Ishikawa (cell line): ENCODE measurements around the gene TBC1D14.

Experiments
- CEBPB ChIP-seq: IDR thresholded peaks from 2 replicates; pipeline ENCODE4 v1.6.1; 2012
- CREB1 ChIP-seq: IDR thresholded peaks from 2 replicates; pipeline ENCODE4 v1.6.1; 2012; ENCODE audit warnings: low read depth
- EGR1 ChIP-seq: IDR thresholded peaks from 2 replicates; pipeline ENCODE4 v1.6.1; 2012
- EP300 ChIP-seq: IDR thresholded peaks from 2 replicates; pipeline ENCODE4 v1.6.1; 2012; ENCODE audit warnings: borderline replicate concordance
- FOXM1 ChIP-seq: IDR thresholded peaks from 2 replicates; pipeline ENCODE4 v1.6.1; 2012; ENCODE audit warnings: low read depth, borderline replicate concordance
- NFIC ChIP-seq: IDR thresholded peaks from 2 replicates; pipeline ENCODE4 v1.6.1; 2012
- RAD21 ChIP-seq: IDR thresholded peaks from 2 replicates; pipeline ENCODE4 v1.6.1; 2012; ENCODE audit warnings: low read depth
- TAF1 ChIP-seq: IDR thresholded peaks from 2 replicates; pipeline ENCODE4 v1.6.1; 2012; ENCODE audit warnings: low read depth, mild to moderate bottlenecking
- TCF12 ChIP-seq: IDR thresholded peaks from 2 replicates; pipeline ENCODE4 v1.6.1; 2012; ENCODE audit warnings: low read depth
- TEAD4 ChIP-seq: IDR thresholded peaks from 2 replicates; pipeline ENCODE4 v1.6.1; 2012
- YY1 ChIP-seq: IDR thresholded peaks from 2 replicates; pipeline ENCODE4 v1.6.1; 2012; ENCODE audit warnings: low read depth
- ZBTB7A ChIP-seq: IDR thresholded peaks from 2 replicates; pipeline ENCODE4 v1.6.1; 2012; ENCODE audit warnings: low read depth
- TF ChIP-seq, protein P1 (sequence below): IDR thresholded peaks from 2 replicates; pipeline ENCODE4 v1.6.1; 2012; ENCODE audit warnings: low read depth, mild to moderate bottlenecking
- TF ChIP-seq, protein P2 (sequence below): IDR thresholded peaks from 2 replicates; pipeline ENCODE4 v1.6.1; 2012
- TF ChIP-seq, protein P3 (sequence below): IDR thresholded peaks from 2 replicates; pipeline ENCODE4 v1.6.1; 2012

The TBC1D14 gene

DNA sequence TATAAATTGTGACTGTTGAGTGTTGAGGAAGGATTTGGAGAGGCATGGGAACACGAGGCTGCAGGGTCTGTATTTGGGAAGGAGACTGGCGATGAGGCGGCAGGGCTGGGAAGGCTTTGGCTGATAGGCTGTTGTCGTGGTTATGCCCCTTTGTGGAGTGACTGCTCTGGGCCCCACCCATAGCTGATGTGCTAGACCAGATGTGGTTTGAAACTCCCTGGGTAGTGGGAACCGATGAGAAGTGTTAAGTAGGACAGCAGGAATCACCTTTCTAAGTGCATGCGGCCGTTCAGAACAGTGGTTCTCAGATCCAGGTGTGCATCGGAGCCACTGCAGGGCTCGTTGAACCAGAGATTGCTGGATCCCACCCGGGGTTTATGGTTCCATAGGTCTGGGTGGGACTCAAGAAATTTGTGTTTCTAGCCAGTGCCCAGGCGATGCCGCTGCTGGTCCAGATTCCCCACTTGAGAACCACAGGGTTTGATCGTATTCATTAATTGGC lies 42.3 kb downstream of the TBC1D14 start:
- TF ChIP-seq TCF12 (no peak), ZBTB7A (no peak), FOXM1 (no peak)
- TF ChIP-seq, protein P1, sequence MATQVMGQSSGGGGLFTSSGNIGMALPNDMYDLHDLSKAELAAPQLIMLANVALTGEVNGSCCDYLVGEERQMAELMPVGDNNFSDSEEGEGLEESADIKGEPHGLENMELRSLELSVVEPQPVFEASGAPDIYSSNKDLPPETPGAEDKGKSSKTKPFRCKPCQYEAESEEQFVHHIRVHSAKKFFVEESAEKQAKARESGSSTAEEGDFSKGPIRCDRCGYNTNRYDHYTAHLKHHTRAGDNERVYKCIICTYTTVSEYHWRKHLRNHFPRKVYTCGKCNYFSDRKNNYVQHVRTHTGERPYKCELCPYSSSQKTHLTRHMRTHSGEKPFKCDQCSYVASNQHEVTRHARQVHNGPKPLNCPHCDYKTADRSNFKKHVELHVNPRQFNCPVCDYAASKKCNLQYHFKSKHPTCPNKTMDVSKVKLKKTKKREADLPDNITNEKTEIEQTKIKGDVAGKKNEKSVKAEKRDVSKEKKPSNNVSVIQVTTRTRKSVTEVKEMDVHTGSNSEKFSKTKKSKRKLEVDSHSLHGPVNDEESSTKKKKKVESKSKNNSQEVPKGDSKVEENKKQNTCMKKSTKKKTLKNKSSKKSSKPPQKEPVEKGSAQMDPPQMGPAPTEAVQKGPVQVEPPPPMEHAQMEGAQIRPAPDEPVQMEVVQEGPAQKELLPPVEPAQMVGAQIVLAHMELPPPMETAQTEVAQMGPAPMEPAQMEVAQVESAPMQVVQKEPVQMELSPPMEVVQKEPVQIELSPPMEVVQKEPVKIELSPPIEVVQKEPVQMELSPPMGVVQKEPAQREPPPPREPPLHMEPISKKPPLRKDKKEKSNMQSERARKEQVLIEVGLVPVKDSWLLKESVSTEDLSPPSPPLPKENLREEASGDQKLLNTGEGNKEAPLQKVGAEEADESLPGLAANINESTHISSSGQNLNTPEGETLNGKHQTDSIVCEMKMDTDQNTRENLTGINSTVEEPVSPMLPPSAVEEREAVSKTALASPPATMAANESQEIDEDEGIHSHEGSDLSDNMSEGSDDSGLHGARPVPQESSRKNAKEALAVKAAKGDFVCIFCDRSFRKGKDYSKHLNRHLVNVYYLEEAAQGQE = no peak
- TF ChIP-seq, protein P2, sequence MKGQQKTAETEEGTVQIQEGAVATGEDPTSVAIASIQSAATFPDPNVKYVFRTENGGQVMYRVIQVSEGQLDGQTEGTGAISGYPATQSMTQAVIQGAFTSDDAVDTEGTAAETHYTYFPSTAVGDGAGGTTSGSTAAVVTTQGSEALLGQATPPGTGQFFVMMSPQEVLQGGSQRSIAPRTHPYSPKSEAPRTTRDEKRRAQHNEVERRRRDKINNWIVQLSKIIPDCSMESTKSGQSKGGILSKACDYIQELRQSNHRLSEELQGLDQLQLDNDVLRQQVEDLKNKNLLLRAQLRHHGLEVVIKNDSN = no peak
- TF ChIP-seq, protein P3, sequence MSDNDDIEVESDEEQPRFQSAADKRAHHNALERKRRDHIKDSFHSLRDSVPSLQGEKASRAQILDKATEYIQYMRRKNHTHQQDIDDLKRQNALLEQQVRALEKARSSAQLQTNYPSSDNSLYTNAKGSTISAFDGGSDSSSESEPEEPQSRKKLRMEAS = no peak

DNA sequence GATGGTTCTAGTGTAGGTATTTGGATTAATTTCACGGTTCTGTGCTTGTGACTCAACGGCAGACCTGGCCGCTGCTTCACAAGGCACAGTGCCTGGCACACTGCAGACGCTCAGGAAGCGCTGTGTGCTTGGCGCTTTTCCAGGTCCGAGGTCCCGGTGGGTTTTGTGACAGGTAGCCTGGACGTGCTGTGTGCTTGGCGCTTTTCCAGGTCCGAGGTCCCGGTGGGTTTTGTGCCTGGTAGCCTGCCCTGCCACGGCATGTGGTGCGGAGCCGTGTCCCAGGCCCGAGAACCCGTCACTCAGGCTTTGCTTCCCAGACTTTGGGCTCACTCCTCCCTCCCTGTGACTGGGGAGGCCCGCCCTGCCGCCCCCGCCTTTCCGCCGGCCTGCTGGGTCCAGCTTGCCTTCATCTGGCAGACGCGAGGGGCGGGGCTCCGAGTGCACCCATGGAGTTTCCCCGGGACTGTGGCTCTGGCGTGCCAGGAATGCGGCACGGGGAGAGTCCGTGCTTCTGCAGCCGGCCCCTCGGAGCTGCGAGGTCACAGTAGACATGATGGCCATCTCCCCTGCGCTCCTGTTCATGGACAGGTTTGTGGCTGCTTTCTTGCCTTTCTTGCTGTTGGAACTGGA lies 44.2 kb downstream of the TBC1D14 start:
- TF ChIP-seq FOXM1 (no peak), NFIC (peak; percentile 75), YY1 (0 out of 2 replicates have a peak, but pooled peaks have one; percentile 40), EGR1 (peak; percentile 96), TCF12 (peak; percentile 77), CEBPB (no peak), CREB1 (no peak), EP300 (no peak), RAD21 (no peak), TAF1 (no peak), TEAD4 (peak; percentile 88), ZBTB7A (no peak; the same call in 1 of the 2 replicates)
- TF ChIP-seq, protein P1 = no peak
- TF ChIP-seq, protein P3 = peak; percentile 100
- TF ChIP-seq, protein P2 = no peak

DNA sequence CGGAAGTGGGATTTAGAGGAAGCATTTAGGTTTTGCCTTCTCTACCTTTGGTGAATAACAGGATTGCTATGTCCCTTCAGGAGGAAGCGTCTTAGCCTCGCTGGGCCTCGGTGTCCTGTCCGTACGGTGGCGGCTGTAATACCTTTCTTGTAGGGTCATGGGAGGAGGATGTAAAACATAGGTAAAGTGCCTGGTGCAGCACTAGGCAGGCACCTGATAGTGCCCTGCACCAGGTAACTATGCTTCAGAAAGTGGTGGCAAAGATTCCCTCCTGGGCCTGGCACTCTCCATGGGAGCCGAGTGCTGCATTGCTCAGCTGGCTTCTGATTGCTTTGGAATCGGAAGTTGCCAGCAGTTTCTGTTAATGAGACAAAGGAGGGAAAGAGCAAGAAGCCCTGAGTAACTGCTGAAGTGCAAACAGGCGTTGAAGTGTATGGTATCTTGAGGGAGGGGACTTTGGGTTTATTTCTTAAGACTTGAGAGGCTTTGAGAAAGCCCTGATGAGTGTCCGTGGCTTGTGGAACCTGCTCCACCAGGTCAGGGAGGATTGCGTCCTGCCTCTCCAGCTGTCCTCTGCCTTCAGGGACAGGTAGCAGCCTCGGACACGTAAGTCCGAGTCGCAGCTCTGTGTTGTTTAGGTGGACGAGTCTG lies 45.8 kb downstream of the TBC1D14 start:
- no peak for TF ChIP-seq EP300
- no peak for TF ChIP-seq TEAD4
- no peak for TF ChIP-seq NFIC
- TF ChIP-seq, protein P3 = no peak
- no peak for TF ChIP-seq ZBTB7A
- TF ChIP-seq TCF12 = no peak
- TF ChIP-seq CREB1 = no peak
- no peak for TF ChIP-seq CEBPB
- no peak for TF ChIP-seq FOXM1
- TF ChIP-seq, protein P2 = no peak
- TF ChIP-seq EGR1 = no peak
- TF ChIP-seq YY1 = no peak
- TF ChIP-seq, protein P1 = no peak
- TF ChIP-seq TAF1 = no peak
- TF ChIP-seq RAD21 = no peak
